Keratinocyte (primary cell): ENCODE data around the gene DRICH1. TPM values are rescaled to one million over a fixed set of nuclear protein-coding genes. Genes with fewer than 3 reads are reported as not detected.

Source experiments
- DNase-seq: peaks from one replicate; pipeline ENCODE4 v3.0.0-alpha.2; 2011; ENCODE audit warnings: low read depth, missing footprints, low spot score
- FAIRE-seq: peaks from 2 replicates; lab custom pipeline; 2011; peaks lifted over from hg19 to GRCh38; lab: Jason Lieb, UNC
- H2AFZ ChIP-seq: 2 replicates; pipeline ENCODE4 v1.6.0; 2012; ENCODE audit warnings: low read length, control low read depth, inconsistent platforms; ENCODE audit not compliant: control insufficient read depth
- H3K27ac ChIP-seq: 2 replicates; pipeline ENCODE4 v1.5.1; 2011; ENCODE audit warnings: low read length; ENCODE audit not compliant: control insufficient read depth, insufficient read depth
- H3K27me3 ChIP-seq: 3 replicates; pipeline ENCODE4 v1.6.0; 2011; ENCODE audit warnings: low read length; ENCODE audit not compliant: control insufficient read depth, insufficient read depth; ENCODE audit errors: extremely low read depth
- H3K36me3 ChIP-seq, 2 experiments: 2 replicates in 1 of 2; 3 replicates in 1 of 2; pipeline ENCODE4 v1.5.1; 2011; ENCODE audit warnings: low read length in 2 of 2, mild to moderate bottlenecking in 1 of 2; ENCODE audit not compliant: control insufficient read depth in 2 of 2, insufficient read depth in 2 of 2; ENCODE audit errors: extremely low read depth in 1 of 2
- H3K4me1 ChIP-seq: 3 replicates; pipeline ENCODE4 v1.5.1; 2011; ENCODE audit warnings: low read length; ENCODE audit not compliant: control insufficient read depth, insufficient read depth; ENCODE audit errors: extremely low read depth
- H3K4me2 ChIP-seq: 3 replicates; pipeline ENCODE4 v1.6.0; 2011; ENCODE audit warnings: low read depth, low read length; ENCODE audit not compliant: control insufficient read depth, insufficient read depth; ENCODE audit errors: extremely low read depth
- H3K4me3 ChIP-seq, 3 experiments: fragments of 200-600 bp in 1 of 3; sonication (generic) in 1 of 3; 2 replicates in 2 of 3; 3 replicates in 1 of 3; pipeline ENCODE4 v1.5.1; 2011 to 2016; ENCODE audit warnings: low read length in 3 of 3, mild to moderate bottlenecking in 3 of 3, control low read depth in 2 of 3, inconsistent platforms in 1 of 3, low read depth in 1 of 3, mixed read lengths in 1 of 3, mixed run types in 1 of 3, moderate library complexity in 1 of 3; ENCODE audit not compliant: control insufficient read depth in 2 of 3, insufficient read depth in 2 of 3; ENCODE audit errors: extremely low read depth in 1 of 3
- H3K79me2 ChIP-seq: 2 replicates; pipeline ENCODE4 v1.6.0; 2012; ENCODE audit warnings: low read length; ENCODE audit not compliant: control insufficient read depth, insufficient read depth
- H3K9ac ChIP-seq: 3 replicates; pipeline ENCODE4 v1.6.0; 2011; ENCODE audit warnings: low read length; ENCODE audit not compliant: control insufficient read depth, insufficient read depth; ENCODE audit errors: extremely low read depth
- H3K9me1 ChIP-seq: 3 replicates; pipeline ENCODE4 v1.6.0; 2011; ENCODE audit warnings: low read length; ENCODE audit not compliant: control insufficient read depth, insufficient read depth; ENCODE audit errors: extremely low read depth
- H3K9me3 ChIP-seq: 2 replicates; pipeline ENCODE4 v1.5.1; 2012; ENCODE audit warnings: low read depth, low read length; ENCODE audit not compliant: control insufficient read depth
- H4K20me1 ChIP-seq: 3 replicates; pipeline ENCODE4 v1.6.0; 2011; ENCODE audit warnings: low read length; ENCODE audit not compliant: control insufficient read depth, insufficient read depth; ENCODE audit errors: extremely low read depth
- EZH2 ChIP-seq: IDR thresholded peaks from one replicate; pipeline ENCODE4 v1.6.1; 2012; ENCODE audit warnings: inconsistent platforms, mild to moderate bottlenecking, low read length, moderate library complexity
- dilution Hi-C: fragments of 300-500 bp; cut with MboI; formaldehyde crosslinking; loops from one replicate; pipeline ENCODE4 v1.7.0; 2020; ENCODE audit warnings: low sequenced_read_pairs; ENCODE audit not compliant: extremely low pct_ligation_motif_present
- polyA plus RNA-seq, 5 experiments: library from polyadenylated mRNA; depleted of rRNA in 3 of 5; stranded (reverse) in 3 of 5; stranded (forward) in 1 of 5; unstranded in 1 of 5; fragments of >200 nt; gene quantifications; 1 replicate in 1 of 5; 2 replicates in 3 of 5; 3 replicates in 1 of 5; pipeline versions ENCODE4 v1.2.1 to v1.2.3, GENCODE V29; 2011 to 2012; ENCODE audit warnings: missing spikeins in 2 of 5, low read depth in 1 of 5, low replicate concordance in 1 of 5
- TF ChIP-seq, protein P1 (sequence below), 3 experiments: IDR thresholded peaks in 1 of 3; conservative IDR thresholded peaks in 1 of 3; optimal IDR thresholded peaks in 1 of 3; 2 replicates in 2 of 3; 3 replicates in 1 of 3; pipeline versions ENCODE3 to v1.5.1; 2011; ENCODE audit warnings: low read length in 3 of 3, mild to moderate bottlenecking in 3 of 3, moderate library complexity in 2 of 3, control low read depth in 1 of 3, inconsistent platforms in 1 of 3; ENCODE audit not compliant: insufficient read depth in 2 of 3; ENCODE audit errors: extremely low read depth in 1 of 3

The DRICH1 gene
- polyA plus RNA-seq, 1 donor (not counting 4 experiments of a cell fraction or from before 2014, with no cell fraction given): 0.12 TPM

DNA sequence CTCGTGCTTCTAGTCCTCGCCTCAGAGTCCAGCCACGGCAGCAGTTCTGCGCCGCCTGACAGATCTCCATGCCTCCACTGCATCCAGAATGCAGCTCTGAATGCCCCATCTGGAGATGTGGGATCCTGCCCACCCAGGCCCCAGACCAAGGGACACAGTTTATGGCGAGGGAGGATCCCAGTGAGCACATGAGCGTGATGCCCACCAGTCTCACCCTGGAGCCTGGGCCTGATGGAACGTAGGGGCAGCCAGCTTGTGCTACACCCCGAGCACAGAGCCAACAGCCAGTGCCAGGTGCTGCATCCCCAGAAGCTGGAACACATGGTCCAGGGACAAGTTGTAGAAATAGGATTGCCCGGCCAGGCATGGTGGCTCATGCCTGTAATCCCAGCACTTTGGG is 62.4 kb downstream of the DRICH1 start:
- Histone ChIP-seq H3K4me3 (no peak overlapping the region), H3K9ac (no peak overlapping the region), H3K9me1 (no peaks in the 10 kb centered on the region), H3K27ac (no peak overlapping the region), H3K79me2 (no peaks in the 10 kb centered on the region), H3K4me1 (no peaks in the 10 kb centered on the region), H4K20me1 (no peaks in the 10 kb centered on the region), H3K36me3 (no peaks in the 10 kb centered on the region), H3K27me3 (peaks cover 28% of the 10 kb centered on the region), H3K4me2 (no peak overlapping the region), H3K9me3 (no peaks in the 10 kb centered on the region), H2AFZ (no peak overlapping the region)
- no peak for FAIRE-seq
- dilution Hi-C loops: no loop called here
- no peak for DNase-seq
- TF ChIP-seq, protein P1, sequence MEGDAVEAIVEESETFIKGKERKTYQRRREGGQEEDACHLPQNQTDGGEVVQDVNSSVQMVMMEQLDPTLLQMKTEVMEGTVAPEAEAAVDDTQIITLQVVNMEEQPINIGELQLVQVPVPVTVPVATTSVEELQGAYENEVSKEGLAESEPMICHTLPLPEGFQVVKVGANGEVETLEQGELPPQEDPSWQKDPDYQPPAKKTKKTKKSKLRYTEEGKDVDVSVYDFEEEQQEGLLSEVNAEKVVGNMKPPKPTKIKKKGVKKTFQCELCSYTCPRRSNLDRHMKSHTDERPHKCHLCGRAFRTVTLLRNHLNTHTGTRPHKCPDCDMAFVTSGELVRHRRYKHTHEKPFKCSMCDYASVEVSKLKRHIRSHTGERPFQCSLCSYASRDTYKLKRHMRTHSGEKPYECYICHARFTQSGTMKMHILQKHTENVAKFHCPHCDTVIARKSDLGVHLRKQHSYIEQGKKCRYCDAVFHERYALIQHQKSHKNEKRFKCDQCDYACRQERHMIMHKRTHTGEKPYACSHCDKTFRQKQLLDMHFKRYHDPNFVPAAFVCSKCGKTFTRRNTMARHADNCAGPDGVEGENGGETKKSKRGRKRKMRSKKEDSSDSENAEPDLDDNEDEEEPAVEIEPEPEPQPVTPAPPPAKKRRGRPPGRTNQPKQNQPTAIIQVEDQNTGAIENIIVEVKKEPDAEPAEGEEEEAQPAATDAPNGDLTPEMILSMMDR (optimal IDR thresholded peaks at IDR 0.05 in 1 of 3, IDR thresholded peaks at IDR 0.05 in 1 of 3, conservative IDR thresholded peaks at IDR 0.05 in 1 of 3; ENCODE audit: extremely low read depth in 1 of 3, insufficient read depth in 2 of 3, low read length in 3 of 3): no peak
- TF ChIP-seq EZH2: no peak

DNA sequence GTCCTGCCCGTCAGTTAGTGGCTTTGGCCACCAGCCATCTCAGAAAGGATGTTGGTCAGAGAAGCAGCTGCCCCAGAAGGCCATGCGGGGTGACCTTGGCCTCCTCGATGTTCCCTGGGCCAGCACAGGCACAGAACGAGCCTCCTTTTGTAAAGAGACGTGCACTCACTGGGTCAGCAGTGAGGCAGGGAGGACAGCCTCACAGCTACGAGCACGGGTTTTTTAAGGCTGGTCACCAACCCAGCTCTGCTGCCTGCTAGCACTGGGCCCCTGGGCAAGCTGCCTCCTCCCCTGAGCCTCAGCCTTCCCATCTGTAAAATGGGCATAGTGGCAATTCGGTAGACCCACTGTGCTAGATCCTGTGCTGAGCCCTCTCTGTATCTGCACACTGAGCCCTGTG is 62.8 kb downstream of the DRICH1 start:
- no peaks in the 10 kb centered on the region for H3K9me3 ChIP-seq
- H3K4me2 ChIP-seq: no peak overlapping the region
- peaks cover 33% of the 10 kb centered on the region for H3K27me3 ChIP-seq
- H4K20me1 ChIP-seq: no peaks in the 10 kb centered on the region
- no peaks in the 10 kb centered on the region for H3K9me1 ChIP-seq
- H3K27ac ChIP-seq: no peak overlapping the region
- no peak overlapping the region for H2AFZ ChIP-seq
- H3K4me3 ChIP-seq: no peak overlapping the region
- H3K9ac ChIP-seq: no peak overlapping the region
- no peaks in the 10 kb centered on the region for H3K36me3 ChIP-seq
- DNase-seq (no peak), FAIRE-seq (no peak)
- H3K79me2 ChIP-seq: no peaks in the 10 kb centered on the region
- dilution Hi-C loops: no loop called here
- no peak for TF ChIP-seq EZH2
- TF ChIP-seq, protein P1 (optimal IDR thresholded peaks at IDR 0.05 in 1 of 3, IDR thresholded peaks at IDR 0.05 in 1 of 3, conservative IDR thresholded peaks at IDR 0.05 in 1 of 3; ENCODE audit: extremely low read depth in 1 of 3, insufficient read depth in 2 of 3, low read length in 3 of 3): no peak
- no peaks in the 10 kb centered on the region for H3K4me1 ChIP-seq
